SIG-M5 (cell line): ENCODE data around the gene RXRG.

Experiments
- DNase-seq: peaks from one replicate; lab custom pipeline; 2025; lab: John Stamatoyannopoulos, UW

Gene RXRG

DNA sequence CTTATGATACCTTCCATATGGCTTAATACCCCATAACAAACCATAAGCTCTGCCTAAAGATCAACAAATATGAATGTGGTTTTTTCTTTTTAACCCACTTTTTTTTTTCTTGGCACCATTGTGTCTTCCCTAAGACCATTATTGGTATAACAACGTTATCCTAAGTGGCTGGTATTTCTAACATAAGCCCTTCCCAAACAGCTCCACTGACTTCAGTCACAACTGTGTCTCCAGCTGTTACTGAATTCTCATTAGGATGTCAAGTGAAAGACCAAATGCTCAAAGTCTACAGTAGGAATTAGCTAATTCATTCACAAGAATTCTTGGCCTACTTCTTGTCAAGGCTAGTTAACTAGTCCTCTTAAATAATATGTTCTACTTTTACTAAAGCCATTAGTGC lies 4.2 kb upstream of the RXRG start:
- DNase-seq = no peak

- DNase-seq = no peak
These were observed 462 bp upstream of the RXRG start for GRCh38 chr1:165445388-165445787.

- DNase-seq = no peak
These were observed 1.2 kb downstream of the RXRG start for GRCh38 chr1:165443539-165444311.

- no peak for DNase-seq
These were observed 2.3 kb downstream of the RXRG start for GRCh38 chr1:165442653-165443052.

- DNase-seq = no peak
These were observed 2.9 kb downstream of the RXRG start for GRCh38 chr1:165442053-165442452.

DNA sequence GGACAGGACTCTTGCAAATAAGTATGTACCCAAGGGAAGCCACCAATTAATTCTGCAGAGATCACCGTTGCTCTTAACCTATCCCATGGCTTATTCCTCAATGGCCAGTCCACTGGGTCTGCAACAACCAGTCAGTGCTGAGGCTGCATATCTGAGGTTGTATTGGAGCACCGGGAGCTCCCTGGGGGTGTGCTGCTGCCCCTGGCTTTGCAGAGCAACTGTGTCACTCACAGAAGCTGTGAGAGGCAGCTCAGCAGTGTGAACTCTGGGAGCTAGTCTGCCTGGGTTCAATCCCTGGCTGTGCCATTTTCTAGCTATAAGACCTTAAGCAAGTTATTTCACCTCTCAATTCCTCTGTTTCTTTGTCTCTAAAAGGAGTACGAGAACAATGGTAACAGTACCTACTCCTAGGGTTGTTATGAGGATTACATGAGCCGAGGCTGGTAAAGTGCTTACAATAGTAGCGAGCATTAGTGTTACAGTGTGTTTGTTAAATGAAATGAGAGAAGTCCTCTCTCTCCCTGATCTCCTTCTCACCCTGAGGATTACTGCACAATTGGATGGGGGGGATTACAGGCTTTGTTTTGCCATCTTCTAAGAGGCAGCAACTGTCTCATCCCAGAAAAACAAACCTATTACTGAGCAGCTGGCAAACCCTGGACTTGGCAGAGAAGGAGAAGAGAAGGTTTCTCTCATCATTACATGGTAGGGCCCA lies 3.6 kb downstream of the RXRG start:
- DNase-seq = no peak

DNA sequence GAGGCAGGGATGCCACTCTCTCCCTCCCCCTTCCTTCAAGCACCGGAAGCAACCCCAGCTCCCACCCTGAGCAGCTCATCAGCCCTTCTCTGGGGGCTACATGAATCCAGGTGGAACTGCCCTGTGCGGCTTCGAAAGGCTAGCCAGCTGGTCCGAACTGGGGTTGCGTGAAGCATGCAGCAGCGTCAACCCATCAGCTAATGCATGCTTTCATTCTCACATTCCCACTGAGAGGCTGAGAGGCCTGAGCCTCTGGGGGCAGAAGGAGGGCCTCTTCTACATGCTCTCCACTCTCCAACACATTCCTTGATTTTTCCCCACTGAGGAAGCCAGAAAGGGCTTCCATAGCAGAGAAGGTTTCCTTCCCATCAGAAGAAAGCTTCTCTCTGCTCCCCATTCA lies 5.6 kb downstream of the RXRG start:
- no peak for DNase-seq

DNA sequence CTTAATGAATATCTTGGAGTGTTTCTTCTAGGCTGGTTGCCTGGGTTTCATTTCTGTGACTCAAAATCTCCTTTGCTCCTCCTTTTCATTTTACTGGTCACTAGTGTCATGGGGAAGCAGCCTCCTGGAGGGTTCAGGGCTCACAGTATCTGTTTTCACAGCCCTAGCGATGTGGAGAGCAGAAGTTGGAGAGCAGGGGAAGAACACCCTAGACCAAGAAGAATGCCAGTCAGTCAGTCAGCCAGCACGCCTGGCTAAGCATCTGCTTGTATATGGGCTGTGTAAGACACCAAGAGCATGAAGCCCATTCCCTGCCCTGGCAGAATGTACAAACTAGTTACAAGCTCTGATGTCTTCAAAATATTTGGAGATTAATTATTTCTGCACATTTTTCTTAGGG lies 7.9 kb downstream of the RXRG start:
- DNase-seq = no peak

GRCh38 chr1:165435801-165436200 lies 9.1 kb downstream of the RXRG start:
- no peak for DNase-seq

GRCh38 chr1:165434281-165434680 lies 10.6 kb downstream of the RXRG start:
- no peak for DNase-seq

GRCh38 chr1:165431079-165431478 lies 13.8 kb downstream of the RXRG start:
- no peak for DNase-seq

DNA sequence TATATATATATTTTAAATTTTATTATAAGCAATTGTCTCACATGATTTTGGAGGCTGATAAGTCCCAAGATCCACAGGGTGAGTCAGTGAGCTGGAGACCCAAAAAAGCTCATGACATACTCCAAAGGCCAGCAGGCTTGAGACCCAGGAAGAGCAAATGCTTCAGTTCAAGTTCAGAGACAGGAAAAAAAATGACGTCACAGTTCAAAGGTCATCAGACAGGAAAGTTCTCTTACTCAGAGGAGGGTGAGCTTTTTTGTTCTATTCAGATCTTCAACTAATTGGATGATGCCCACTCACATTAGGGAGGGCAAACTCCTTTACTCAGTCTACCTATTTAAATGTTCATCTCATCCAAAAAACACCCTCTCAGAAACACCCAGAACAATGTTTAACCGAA lies 18.2 kb downstream of the RXRG start:
- DNase-seq = no peak

- no peak for DNase-seq
These were observed 19.3 kb downstream of the RXRG start for GRCh38 chr1:165425621-165426020.

DNA sequence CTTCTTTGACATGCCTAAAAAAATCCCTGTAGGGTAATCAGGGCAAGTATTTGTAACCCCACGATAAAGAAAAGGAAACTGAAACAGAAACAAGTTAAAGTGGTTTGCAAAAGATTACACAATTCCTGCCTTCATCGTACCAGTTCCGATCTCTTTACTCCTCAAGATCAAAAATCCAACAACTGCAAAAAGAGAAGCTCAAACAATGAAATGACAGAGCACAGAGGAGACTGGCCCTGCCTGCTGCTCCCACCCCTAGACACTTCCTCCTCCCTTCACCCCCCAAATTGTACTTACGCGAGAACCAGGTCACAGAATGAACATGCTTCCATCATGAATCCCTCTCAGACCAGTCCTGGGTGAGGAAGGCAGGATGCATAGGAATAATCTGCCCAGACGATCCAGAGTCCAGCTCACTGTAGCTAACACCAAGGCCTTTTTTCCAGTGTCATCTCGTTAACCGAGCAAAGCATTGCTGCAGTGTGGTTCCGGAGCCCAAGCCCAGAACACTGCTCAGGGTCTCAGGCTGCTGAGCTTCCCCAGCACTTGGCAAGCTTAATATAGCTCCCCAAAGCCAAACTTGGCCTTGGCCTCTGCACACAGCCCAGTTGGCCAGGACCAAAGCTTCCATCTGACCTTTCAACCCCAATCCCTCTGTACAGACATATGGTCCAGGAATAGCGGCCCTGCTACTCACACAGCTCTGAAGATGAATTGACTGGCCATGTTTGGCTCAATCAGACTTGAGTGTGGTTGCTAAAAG lies 20.3 kb downstream of the RXRG start:
- no peak for DNase-seq

DNA sequence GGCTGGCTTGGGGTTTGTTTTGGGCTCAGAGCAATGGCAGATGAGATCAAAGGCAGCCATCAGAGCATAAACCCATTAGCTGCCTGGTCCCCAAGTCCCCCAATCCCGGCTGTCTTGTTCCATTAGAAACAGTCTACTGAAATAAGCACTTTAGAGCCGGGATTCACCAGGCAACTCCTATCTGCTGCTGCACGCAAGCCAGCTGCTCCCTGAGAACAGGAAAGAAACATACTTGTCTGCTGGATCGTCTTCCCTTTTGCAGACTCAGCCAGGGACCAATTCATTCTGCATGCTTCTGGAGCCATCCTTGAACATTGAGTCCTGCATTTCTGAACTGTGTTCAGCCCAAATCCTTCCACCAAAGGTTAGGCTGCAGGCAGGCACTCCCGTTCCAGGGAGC lies 21.8 kb downstream of the RXRG start:
- DNase-seq = no peak

GRCh38 chr1:165420655-165421054 lies 24.3 kb downstream of the RXRG start:
- no peak for DNase-seq

GRCh38 chr1:165419839-165420238 lies 25.1 kb downstream of the RXRG start:
- DNase-seq = no peak

GRCh38 chr1:165418195-165418594 lies 26.7 kb downstream of the RXRG start:
- DNase-seq = no peak

DNA sequence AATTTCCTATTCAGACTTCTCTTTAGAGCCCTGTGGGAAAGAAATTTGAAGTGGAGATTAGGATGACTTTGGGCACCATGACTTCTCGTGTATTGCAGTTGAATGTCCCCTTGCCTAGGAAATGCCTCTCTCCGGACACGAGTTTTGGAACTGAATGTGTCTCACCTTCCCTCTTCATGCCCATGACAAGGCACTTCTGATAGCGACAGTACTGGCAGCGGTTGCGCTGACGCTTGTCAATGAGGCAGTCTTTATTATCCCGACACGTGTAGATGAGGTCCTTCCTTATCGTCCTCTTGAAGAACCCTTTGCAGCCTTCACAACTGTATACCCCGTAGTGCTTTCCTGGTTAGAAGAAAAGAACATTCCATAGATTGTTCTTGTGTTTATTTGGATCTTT lies 28.1 kb downstream of the RXRG start:
- DNase-seq = no peak

DNA sequence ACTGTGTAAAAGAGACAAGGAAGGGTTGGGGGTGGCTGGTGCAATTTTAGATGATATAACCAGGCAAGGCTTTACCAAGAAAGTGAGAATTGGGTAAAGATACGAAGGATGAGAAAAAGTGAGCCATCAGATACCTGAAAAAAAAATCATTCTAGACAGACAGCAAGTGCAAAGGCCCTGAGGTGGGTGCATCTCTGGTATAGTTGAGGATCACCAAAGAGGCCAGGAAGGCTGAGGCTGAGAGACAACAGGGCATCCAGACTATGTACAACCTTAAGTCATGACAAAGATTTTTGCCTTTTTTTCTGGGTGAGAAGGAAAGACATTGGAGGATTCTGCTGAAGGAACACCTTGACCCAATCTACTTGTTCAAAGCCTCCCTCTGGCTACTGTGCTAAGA lies 29.9 kb downstream of the RXRG start:
- no peak for DNase-seq

DNA sequence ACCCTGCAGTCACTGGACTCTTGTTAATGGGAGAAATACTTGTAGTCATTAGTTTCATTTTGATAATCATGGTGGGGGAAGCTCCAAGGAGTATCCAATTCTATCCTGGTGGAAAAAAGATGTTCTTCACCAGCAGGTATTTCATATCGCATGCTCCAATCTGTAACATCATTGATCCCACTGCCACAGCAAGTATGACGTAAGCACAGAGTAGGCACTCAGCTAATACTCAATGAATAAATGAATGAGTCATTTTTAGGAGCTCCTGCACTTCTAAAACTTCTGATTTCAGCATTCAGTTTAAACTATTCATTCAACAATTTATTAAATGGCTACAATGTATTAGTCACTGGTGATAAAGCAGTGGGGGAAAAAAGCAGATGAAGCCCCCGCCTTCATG lies 30.3 kb downstream of the RXRG start:
- no peak for DNase-seq

DNA sequence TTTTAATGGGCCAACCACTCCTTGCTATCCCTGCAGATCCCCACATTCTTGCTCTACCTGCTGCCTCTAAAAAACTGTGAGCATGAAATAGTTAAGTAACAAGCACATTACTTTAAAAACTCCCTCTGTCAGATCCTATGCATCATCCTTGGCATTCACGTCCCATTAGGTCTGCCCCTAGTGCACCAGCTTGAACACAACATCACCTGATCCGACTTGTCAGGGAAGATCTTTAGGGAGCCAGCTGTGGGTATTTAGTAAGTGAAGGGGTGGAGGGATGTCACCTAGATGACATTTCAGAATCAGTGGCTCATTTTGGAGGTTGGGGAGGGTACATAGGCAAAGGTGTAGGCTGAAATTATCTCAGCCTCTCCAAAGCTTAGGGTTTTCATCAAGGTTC lies 33.5 kb downstream of the RXRG start:
- no peak for DNase-seq
